Measurements from ENCODE around the gene CCL7.

Gene CCL7

DNA sequence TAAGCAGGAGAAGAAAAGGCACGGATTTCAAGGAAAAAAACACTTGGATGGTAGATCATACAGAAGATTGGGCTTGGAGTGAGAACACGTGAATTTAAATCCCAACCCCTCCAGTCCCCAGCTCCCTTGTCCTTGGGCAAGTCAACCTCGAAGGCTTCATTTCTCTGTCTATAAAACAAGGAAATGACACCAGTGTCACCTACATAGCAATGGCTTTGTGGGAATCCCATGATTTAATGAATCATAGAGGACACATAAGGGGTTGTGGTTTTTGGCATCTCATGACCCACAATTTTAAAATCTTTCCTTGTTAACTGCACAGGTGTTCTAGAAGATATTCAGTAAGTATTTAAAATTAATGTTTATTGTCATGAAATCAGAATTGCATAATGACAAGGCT, 23.1 kb upstream of the CCL7 start:
- DNase-seq (ENCODE audit: low spot score) = no peak

DNA sequence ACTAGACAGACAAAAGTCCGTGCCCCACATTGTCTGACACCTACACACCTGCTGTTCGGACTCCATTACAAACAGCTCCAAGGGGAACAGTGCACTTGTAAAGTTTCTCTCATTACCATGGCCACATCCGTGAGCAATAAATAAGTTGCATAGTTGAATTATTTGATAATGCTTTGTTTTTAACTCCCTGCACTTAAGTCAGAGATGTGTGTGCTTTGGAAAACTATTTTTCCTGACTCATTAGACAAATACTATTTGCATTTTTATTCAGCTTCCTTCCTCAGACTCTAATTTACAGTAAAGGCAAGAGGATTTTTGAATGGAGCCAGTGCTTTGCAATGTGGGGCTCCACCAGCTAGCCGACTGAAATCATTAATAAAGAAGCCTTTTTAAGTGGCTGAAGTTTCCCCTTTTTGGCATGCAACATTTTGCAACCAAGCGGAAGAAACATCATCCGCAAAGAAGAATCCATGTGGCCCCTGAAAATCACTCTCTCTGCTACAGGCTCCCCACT, 21.5 kb upstream of the CCL7 start:
- no peak for DNase-seq (ENCODE audit: low spot score)

DNA sequence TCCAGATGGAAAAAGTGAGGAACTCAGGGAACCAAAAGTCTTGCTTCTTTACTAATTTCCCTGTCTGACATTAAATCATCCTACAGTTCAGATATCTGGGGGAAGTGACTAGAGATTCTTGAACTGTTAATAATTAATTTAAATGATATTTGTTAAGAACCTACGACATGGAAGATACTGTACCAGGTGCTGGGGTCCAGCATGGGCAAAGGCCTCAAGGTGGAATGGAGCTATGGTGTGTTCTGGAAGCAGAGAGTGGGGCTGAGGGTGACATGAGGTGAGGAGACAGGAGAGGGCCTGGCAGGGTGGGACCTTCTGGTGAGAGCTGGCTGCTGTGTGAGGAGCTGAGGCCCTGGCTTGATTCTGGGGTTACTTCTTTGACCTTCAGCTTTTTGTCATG, 21.0 kb upstream of the CCL7 start:
- DNase-seq (ENCODE audit: low spot score) = no peak

DNA sequence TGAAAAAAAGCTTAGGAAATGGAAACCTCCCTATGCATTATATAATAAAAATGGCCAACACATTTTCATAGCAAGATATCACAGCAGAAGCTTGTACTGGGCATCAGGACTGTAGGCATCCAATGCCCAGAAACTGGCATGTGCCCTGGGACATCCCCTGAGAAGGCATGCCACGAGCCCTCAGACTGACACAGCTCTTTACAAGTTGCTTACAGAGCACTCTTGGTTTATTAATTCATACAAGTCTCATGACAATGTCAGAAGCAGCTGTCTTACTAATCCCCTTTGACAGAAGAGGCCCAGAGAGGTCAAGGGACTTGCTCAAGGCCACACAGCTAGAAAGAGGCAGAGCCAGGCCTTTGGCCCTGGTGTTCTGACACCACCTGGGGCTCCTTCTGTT, 20.5 kb upstream of the CCL7 start:
- no peak for DNase-seq (ENCODE audit: low spot score)

GRCh38 chr17:34251186-34251585, 18.8 kb upstream of the CCL7 start:
- DNase-seq (ENCODE audit: low spot score) = no peak

- DNase-seq (ENCODE audit: low spot score) = no peak
Observed at GRCh38 chr17:34252095-34252443, 18.0 kb upstream of the CCL7 start.

DNA sequence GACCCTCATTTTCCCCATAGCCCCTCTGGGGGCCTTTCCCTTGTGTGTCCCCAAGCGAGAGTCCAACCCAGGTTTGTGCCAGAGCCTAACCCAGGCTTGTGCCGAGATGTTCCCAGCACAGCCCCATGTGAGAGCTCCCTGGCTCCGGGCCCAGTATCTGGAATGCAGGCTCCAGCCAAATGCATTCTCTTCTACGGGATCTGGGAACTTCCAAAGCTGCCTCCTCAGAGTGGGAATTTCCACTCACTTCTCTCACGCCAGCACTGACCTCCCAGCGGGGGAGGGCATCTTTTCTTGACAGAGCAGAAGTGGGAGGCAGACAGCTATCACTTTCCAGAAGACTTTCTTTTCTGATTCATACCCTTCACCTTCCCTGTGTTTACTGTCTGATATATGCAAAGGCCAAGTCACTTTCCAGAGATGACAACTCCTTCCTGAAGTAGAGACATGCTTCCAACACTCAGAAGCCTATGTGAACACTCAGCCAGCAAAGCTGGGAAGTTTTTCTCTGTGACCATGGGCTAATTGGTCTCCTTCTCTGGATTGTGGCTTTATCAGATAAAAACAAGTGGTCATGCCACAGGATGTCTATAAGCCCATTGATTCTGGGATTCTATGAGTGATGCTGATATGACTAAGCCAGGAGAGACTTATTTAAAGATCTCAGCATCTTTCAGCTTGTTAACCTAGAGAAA, 17.4 kb upstream of the CCL7 start:
- DNase-seq (ENCODE audit: low spot score) = peak; percentile 59

- no peak for DNase-seq (ENCODE audit: low spot score)
Observed at GRCh38 chr17:34253139-34253525, 16.9 kb upstream of the CCL7 start.

DNA sequence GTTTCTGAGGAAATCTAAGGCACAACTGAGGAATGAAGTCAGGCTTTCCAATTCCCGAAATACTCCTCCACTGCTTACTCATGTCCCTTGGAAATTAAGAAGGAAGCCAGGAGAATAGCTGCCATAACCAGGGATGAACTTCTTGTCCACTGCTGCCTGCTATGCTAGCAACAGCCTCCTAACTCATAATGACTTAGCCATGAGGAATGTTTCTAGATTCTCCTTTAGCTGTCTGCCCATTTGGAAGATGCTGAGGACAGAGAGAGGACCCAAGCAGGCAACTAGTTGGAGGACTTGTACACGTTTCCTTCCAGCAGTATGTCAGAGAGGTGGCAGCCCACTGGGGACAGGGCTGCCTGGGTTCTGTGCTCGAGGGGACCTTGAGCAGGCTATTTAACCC, 15.9 kb upstream of the CCL7 start:
- DNase-seq (ENCODE audit: low spot score) = no peak

DNA sequence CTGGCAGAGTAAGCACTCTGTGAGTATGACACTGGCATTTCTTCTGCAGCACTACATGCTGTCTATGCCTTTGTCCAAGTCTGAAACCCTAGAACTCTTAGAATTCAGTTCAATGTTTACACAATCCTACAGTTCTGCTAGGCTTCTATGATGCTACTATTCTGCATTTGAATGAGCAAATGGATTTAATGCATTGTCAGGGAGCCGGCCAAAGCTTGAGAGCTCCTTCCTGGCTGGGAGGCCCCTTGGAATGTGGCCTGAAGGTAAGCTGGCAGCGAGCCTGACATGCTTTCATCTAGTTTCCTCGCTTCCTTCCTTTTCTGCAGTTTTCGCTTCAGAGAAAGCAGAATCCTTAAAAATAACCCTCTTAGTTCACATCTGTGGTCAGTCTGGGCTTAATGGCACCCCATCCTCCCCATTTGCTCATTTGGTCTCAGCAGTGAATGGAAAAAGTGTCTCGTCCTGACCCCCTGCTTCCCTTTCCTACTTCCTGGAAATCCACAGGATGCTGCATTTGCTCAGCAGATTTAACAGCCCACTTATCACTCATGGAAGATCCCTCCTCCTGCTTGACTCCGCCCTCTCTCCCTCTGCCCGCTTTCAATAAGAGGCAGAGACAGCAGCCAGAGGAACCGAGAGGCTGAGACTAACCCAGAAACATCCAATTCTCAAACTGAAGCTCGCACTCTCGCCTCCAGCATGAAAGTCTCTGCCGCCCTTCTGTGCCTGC, 15.2 kb upstream of the CCL7 start, which contains the start of gene CCL2:
Gene CCL2 (plus strand): TSS at position 635 of the 730 bp plus-strand sequence. CDS start 65 bp downstream, at position 700.
- DNase-seq (ENCODE audit: low spot score) = peak; percentile 72

GRCh38 chr17:34255381-34255732, 14.7 kb upstream of the CCL7 start:
- DNase-seq (ENCODE audit: low spot score) = no peak

DNA sequence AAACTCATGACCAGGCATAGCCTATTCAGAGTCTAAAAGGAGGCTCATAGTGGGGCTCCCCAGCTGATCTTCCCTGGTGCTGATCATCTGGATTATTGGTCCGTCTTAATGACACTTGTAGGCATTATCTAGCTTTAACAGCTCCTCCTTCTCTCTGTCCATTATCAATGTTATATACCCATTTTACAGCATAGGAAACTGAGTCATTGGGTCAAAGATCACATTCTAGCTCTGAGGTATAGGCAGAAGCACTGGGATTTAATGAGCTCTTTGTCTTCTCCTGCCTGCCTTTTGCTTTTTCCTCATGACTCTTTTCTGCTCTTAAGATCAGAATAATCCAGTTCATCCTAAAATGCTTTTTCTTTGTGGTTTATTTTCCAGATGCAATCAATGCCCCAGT, 14.2 kb upstream of the CCL7 start:
- DNase-seq (ENCODE audit: low spot score) = no peak

DNA sequence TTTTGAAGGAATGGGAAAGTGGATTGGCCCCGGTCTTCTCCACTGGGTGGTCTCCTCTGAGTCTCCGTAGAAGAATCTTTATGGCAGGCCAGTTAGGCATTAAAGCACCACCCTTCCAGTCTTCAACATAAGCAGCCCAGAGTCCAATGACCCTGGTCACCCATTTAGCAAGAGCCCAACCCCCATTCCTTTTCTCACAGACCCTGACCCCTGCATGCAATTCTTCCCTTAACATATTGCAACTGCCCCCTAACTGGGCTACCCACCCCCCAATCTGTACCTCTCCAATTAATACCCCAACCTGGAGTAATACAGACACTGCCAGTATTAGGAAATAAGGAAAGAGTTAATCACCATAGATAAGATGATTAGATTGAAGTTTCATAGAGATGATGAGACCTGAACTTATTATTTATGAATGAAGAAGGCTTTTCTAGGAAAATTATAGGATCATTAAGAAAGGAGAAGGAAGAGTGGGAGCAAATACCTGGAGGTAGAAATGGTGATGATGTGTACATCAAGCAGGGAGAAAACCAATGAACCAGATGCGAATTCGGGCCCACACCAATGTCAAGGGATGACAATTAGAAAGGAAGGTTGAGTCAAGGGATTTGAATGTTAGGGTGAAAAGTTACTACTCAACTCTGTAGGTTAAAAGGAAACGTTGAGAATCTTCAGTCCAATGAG, 12.6 kb upstream of the CCL7 start:
- DNase-seq (ENCODE audit: low spot score) = no peak

- DNase-seq (ENCODE audit: low spot score) = no peak
Observed at GRCh38 chr17:34257986-34258326, 12.1 kb upstream of the CCL7 start.

DNA sequence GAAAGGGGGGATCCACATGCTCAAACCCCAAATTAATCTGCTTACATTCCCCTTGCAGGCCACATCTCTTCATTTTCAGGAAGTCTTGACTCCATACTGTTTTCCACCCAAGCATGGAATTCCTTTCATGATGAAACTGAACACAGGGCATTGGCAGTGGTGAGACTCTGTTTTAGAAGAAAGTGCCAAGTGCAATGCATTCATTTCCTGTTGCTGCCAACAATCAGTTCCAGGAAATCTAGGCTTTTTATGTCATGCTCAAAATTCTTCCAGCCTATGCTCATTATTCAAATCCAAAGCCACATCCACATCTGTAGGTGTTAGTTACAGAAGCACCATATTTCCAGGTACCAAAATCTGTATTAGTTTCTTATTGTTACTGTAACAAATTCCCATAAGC, 10.9 kb upstream of the CCL7 start:
- no peak for DNase-seq (ENCODE audit: low spot score)

DNA sequence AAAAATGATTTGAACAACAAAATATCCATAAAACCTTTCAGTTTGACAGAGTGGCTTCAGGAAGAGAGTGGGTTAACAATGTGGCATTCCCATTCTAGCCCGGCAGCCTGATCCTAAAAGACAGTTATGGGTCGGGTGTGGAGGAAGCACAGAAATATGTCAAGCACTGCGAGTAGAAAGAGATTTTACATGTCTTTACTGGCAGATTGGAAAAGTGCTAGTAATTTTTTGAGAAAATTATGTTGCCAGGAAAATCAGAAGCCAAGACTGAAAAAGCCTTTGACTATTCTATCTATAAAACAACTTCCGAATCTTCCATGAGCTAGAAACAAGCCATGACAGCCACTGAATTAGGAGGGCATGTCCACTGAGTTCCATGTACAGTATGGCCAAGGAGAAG, 9.2 kb upstream of the CCL7 start:
- no peak for DNase-seq (ENCODE audit: low spot score)

DNA sequence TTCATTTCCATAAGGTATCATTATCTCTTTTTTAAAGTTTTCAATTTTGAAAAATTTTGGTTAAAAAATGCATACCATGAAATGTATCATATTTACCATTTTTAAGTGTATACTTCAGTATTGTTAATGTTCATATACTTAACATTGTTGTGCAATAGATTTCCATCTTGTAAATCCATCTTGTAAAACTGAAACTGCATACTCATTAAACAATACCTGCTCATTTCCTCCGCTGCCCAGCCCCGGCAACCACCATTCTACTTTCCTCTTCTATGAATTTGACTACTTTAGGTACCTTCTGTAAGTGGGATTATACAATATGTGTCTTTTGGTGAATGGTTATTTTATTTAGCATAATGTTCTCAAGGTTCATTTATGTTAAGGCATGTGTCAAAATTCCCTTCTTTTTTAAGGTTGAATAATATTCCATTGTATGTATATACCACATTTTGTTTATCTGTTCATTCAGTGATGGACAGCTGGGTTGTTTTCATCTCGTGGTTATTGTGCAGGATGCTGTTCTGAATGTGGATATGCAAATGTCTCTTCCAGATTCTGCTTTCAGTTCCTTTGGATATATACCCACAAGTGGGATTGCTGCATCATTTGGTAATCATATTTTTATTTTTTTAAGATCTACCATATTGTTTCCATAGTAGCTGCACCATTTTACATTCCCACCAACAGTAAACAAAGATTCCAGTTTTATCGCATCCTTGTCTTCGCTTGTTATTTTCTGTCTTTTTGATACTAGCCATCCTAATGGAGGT, 8.3 kb upstream of the CCL7 start:
- no peak for DNase-seq (ENCODE audit: low spot score)

DNA sequence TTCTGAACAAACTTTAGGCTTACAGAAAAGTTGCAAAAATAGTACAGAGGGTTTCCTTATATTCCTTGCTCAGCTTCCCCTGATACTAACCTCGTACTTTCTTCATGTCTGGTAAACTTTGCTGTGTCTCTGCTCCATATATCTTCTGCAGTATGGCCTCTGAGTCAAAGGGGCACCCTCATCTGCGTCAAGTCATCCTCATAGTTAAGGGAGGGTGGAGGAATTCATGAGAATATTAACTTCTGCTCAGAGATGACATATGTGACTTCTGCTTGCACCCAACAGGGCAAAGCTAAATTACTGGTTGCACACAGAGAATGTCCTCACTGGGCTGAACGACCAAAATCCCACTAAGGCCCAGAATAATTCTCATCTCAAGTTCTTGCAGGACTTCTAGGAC, 4.3 kb upstream of the CCL7 start:
- no peak for DNase-seq (ENCODE audit: low spot score)

- no peak for DNase-seq (ENCODE audit: low spot score)
Observed at GRCh38 chr17:34275881-34276280, 5.9 kb downstream of the CCL7 start.

DNA sequence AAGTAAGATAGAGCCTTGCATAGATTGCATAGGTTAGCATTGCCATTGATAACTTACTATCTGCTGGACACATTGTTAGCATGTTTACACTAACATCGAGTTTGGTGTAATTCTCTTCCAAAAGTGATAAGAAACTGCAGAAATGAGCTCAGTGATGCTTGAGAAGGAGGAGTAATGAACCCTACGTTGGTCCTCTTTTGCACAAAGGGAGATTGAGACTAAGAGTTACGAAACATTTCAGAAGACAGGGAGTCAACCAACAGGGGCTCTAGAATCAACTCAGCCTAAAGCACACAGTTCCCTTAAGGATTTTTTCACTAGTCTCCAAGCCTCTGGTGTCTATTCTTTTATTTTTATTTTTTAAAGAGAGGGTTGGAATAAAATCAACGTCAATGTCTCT, 6.8 kb downstream of the CCL7 start:
- DNase-seq (ENCODE audit: low spot score) = no peak

DNA sequence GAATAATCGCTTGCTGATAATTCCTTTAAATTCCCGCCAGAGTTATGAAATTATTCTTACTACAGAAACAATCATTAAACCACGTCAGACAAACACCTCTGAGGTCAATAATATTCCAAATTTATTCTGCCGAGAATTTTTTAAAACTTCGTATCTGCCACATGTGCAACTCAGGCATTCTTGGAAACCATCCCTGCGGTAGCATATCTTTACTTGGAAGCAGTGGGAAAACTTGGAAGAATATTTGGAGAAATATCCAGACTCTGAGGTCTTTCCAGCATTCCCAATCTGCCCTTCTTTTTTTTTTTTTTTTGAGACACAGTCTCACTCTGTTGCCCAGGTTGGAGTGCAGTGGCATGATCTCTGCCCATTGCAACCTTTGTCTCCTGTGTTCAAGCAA, 13.6 kb downstream of the CCL7 start:
- no peak for DNase-seq (ENCODE audit: low spot score)

- DNase-seq (ENCODE audit: low spot score) = no peak
Observed at GRCh38 chr17:34285286-34285792, 15.3 kb downstream of the CCL7 start, which contains the start of gene CCL11. Gene CCL11 (plus strand): TSS chr17:34285742. CDS start chr17:34285809, 67 bp downstream.
